ENCODE results near the gene KIAA0513.

Gene KIAA0513

DNA sequence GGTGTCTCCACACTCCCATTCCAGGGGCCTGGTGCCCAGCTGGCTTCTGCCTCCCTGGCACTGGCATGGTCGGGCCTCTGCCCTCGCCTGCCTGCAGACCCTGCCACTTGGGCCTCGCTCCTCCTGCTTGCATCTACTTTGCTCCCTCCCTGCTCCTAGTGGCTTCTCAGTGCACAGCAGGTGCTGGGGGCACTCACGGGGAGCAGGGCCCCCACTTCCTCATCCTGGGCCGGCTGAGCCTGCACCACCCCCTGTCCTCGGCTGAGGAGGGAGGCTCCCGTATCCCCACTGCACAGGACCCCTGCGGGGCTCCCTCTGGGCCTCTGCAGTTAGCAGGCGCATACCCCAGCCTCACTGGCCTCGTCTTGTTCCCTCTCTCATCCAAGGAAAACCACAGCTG, 49.4 kb downstream of the KIAA0513 start:
- DNase-seq, result no peak

DNA sequence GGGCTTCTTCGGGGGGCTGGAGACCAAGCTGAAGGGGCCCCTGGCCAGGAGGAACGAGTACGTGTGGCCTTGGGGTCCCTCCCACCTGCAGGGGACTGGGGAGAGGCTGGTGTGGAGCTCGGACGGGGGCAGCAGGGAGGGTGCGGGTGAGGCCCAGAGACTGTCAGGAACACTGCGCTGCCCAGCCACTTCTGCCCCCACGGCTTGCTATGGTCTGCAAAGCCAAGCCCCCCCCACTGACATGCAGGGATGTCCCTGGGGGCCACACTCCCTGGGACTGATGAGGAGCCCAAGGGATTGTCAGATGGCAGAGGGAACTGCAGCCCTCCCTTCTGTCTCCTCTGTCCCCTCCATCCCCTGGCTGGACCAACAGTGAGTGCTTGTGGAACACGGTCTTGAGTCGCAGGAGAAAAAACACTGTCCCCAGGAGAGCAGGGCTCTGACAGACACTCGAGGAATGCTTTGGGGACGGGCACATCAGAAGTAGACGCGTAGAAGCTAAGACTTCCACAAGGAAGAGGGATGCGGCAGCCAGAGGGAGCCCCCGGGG, 50.1 kb downstream of the KIAA0513 start:
- no peak for DNase-seq

DNA sequence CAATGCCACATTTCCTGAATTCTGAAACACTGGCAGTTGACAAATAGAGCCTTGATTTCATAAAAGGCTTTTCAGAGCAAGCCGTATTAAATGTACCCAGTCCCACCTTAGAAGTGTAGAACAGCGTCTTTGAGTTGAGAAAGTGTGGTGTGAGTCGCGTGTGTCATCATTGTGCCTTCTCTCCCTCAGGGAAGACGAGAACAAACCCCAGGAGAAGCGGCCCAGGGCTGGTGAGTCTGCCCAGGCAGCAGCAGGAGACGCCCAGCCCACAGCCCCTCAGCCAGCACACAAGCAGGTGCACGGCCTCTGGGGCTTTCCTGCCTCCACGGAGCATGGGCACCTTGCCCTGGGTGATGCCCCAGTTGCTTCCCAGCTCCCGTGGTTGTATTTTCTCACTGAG, 50.6 kb downstream of the KIAA0513 start:
- DNase-seq, result no peak

DNA sequence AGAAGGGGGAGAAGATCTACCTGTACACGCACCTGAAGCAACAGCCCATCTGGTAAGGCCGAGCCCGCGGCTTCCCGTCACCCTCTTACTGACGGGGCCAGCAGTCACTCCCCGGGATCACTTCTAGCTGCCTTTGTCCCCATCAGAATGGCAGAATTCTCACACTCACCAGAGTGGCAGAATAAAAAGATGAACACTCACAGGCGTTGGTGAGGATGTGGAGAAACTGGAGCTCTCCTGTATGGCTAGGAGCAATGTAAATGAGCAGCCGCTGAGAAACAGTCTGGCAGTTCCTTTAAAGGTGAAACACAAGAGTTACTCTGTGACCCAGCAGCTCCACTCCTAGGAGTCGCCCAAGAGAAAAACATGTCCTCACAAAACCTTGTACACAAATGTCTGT, 51.4 kb downstream of the KIAA0513 start:
- DNase-seq, result no peak

DNA sequence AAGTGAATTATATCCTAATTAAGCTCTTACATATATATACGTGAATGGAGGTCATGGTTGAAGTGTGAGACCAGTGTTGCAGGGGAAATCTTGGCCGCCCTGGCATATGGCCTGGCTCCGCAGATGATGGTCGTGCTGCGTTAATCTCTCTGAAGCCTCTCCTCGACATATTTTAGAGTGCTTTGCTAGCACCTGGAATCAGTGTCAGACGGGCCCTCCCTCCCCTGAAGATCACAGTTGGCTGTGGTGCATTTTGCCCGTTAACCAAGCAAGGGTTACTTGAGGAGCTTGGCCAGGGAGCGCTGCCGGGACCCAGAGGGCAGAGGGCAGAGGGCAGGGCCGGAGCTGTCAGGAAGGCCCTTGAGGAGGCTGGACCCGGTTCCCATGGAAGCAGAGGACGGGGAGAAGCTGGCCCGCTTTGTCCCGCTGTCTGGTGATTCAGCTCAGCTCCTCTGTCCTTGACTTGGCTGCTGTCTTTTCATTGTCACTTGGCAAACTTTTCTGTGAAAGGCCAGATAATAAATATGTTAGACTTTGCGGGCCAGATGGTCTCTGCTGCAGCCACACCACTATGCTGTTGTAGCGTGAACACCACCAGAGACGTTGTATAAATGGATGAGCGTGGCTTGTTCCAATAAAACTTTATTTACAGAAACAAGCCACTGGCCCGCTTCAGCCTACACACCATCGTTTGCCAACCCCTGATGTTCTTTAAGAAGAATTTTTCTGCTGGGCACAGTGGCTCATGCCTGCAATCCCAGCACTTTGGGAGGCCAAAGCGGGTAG, 52.4 kb downstream of the KIAA0513 start:
- DNase-seq, result no peak

DNA sequence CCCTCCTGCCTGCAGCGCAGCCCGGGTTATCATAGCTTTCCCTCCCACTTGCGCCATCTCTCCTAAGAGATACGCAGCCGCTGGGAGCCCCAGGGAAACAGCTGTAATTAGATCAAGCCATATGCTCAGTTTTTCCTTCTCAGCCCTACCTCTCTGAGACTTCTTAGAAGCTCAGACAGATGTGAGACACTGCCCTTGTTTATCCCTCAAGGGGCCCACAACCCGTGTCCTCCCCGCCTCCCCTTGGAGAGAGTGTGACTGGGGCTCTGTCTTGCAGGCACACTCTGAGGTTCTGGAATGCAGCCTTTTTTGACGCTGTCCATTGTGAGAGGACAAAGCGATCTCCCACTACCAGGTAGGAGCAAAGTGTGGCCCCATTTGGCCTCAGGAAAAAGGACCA, 53.4 kb downstream of the KIAA0513 start:
- no peak for DNase-seq

DNA sequence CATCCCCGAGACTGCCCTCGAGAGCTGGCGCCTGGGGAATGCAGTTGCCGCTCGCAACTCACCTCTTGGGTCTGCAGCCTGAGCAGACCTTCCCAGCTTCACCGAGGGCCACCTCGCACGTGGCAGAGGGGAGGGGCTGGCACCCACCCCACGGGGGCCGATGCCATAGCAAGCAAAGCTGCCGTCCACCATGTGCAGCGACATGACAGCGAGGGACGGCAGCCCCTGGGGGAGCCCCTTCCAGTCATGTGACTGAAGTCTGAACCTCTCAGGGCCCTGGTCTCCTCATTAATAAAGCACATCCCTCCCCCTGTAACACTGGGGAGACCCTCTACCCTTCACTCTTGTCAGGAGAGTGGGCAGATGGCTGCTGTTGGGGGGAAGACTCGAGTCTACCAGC, 54.2 kb downstream of the KIAA0513 start:
- no peak for DNase-seq

DNA sequence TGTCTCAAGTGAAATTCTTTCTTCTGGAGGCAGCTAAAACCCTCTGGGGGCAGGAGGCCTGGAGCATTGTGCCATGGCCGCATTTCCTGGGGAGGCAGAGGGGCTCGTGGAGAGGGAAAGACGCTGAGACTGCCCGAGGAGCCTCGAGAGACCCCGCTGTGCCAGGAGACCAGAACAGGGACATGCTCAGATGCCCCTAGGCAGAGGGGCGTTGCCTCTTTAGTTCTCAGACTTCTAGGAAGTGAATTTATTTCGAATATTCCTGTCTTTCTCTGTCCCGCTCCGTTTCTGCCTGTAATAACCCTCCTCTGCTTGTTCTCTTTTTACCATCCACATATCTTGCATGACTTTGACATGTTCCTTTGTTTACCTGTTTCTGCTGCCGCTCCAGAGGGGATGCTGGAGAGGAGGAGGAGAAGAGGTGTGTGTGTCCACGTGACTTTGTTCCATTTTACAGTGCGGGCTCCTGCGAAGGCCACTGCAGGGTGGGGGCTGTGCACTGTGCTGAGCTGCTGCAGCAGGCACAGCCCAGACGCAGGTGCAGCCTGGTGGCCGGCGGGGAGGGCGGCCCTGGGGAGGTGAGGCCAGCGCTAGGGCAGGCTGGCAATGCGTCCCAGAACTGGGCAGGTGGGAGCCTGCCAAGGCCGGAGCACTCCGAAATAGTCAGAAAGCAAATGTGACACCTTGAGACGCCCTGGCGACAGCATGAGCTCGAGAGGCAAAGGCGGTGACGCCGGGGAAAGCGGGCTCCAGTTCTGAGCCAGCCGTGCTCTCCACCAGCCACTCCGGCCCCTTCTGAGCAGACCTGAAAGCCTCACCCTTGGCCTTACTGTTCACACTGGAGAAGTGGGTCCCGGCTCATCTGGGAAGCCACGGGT, 54.8 kb downstream of the KIAA0513 start:
- DNase-seq, result no peak

DNA sequence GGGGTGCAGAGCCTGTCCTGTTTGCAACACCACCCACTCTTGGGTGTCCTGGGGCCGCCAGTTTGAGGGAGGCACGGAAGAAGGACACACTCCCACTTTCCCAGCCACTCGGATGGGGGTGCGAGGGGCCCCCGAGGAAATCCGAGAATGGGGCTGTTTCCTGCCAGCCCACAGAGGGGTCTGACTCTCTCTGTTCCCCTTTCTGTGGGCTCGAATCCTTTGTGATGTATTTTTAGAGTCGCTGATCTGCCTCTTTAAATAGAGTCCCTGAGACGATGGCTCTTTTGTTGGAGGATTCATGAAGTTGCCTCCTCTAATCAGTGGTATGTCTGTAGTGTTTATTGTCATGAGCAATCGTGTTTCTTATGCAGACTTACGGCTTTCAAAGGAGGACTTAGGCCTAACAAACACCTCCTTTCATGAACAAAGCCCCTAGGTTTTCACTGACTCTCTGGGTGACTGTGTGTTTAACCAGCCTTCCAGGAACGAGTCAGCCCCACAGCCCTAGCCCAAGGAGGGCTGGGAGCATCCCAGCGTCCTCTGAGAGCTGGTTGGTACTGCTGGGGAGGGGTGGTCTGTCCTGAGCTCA, 55.5 kb downstream of the KIAA0513 start:
- no peak for DNase-seq

DNA sequence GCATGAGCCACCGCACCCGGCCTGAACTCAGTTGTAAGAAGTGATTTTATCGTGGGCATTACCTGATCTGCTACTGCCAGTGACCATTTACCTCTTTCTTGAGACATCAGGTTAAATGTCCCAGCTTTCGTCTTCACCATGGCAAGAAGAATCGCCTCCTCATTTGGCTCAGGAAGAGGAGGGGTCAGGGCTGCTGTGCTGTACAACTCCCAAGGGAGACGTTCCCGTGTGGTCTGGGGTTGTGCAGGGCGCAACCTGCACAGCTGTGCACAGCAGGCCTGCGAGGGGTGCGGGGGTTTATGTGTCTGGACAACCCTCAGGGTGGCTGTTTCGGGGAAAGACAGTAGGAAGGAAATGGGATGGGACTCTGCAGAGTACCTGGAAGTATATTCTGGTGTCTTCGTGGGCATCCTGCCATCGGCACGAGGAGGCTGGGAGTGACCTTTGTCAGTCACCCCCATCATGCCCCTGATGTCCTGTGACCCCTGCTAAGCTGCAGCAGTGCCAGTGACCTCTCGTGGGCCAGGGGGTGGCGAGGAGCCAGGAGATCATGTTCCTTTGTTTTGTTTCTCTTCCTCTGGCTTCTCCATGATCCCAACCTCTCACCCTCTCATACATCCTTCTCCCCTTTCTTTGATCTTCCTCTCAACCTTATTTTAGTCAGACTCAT, 57.4 kb downstream of the KIAA0513 start:
- no peak for DNase-seq

DNA sequence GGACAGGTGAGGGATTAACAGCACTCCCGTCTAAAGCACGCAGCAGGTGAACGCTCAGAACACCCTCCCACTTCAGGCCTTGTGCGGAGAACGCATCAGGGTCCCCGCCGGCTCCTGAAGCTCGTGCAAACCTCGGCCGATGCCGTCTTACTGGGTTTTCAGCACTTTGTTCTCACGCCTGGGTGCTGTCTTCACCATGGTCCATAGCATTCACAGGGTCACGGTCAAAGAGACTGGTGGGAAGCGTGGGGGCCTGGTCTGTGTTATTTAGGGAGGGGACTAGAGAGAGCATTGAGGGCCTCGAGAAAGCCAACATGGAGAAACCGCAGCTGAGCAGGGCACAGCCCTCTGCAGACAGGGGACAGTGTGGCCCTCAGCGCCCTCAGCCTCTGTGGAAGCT, 58.1 kb downstream of the KIAA0513 start:
- DNase-seq, result no peak

DNA sequence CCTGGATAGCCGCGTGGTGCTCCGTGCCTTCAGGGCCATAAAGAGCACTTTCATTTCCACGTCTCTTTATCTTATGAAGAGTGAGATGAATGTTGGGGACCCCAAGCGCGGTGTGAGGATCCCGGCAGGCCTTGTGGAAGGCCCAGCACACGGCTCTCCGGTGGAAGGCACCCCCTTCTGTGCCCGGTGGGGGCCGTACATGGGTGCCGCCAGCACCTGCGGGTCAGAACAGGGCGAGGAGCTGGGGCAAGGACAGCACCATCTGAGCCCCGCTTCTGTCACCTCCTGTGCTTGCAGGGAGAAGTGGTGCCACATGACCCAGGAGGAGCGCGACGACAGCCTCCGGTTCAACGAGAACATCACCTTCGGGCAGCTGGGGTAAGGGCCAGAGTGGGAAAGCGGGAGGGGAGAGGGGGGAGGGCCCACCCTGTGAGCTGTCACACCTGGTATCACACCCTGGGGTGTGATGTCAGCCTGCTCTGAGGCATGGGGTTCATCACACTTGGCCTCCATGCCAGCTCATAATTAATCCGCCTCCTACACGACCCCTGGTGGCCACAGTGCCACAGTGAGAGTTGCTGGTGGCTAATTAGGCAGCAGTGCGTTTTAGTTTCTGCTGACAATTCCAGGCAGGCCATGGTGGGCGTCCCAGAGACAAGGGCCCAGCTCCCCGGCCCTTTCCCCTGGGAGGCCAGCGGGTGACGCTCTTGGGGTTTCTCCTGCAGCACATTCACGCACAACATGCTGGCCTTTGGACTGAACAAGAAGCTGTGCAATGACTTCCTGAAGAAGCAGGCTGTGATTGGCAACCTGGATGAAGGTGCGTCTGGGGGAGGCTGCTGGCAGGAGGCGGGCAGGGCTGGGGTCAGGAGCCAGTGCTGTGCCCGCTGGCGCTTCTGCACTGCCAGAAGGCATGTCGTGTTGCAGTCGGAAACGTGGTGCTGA, 59.0 kb downstream of the KIAA0513 start:
- DNase-seq, result no peak

DNA sequence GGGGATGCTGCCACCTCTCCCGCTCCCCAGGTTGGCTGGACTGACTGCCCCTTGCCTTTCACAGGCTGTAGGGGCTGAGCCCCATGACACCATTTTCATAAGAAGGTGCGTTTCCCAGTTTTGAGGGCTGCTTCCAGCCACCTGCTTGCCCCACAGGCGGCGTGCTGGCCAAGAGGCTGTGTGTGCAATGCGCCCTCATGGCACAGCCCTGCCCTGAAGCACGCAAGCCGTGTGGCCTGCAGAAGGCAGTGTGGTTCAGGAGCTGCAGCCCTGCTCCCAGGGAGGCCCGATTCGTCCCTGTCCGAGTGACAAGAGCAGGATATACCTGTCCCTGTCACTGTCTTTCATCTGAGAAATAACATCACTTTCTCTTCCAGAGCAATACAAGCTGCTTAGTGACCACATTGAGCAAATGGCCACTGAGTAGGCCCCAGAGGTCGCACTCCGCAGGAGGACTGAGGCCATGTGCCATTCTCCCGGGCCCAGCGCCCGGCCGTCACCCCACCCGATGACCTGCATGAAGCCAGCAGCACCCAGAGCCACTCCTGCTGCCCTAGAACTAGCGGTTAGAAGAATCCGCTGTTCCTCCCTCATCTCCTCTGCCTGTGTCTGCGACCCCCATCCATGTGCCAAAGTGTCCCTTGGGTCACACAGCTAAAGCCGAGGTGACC, 60.4 kb downstream of the KIAA0513 start:
- DNase-seq, result no peak

DNA sequence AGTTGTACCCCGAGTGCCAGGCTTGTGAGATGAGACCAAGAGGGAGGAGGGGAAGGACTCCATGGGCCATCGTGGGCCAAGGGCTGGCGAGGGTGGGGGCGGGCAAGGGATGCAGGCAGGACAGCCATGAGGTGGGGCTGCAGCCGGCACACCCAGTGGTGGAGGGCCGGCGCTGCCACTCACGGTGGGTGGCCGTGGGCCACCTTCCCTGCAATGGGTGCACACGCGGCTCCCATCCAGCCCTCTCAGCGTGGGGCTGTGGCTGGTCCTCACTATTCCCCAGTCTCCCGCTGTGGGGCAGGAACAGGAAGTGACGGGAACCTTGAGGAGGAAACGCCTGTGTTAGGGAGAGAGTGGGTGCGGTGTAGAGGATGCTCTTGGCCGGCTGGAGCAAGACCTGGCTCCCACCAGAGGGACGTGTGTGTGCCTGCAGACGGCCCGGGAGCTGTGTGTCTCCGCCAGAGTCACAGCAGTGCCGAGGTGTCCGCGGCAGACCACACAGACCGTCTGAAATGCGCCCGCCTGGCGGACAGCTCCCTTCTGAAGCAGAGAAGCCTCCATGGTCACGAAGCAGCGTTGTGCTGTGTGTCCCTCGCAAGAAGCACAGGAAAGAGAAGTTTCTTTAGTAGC, 61.1 kb downstream of the KIAA0513 start:
- no peak for DNase-seq

DNA sequence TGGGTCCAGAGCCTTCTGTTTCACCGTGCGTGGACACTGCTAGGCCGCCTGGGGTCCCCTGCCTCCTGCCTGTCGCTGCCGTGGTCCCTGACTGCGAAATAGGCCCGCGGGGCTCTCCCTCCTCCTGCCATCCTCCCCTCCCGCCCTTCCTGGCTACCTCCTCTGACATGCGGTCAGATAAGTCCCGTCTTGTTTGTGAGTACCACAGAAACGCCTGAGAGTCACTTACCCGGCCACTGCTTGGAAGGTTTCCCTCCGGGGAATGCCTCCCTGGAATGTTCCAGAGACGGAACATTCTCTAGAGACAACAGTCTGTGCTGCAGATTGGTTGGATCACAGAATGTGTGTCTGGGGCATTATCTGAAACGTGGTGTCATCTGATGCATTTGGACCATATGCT, 61.9 kb downstream of the KIAA0513 start:
- DNase-seq, result no peak

DNA sequence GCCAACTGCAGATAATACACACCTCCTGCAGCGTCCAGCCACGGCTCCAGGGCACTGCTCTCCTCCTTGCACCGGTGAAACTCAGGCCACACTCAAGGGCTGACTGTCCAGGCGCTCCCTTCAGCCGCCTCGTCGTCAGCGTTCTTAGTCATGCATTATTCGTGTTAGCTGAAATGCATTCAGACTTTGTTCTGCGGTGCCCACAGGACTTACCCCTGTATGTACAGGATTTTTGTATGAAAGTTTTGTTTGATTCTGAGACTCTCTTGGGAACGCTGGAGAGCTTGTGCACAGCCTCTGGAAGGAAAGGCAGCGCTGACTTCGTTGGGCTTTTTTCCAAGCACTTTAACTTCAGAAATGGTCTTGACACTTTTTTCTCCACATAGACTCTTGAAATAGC, 62.6 kb downstream of the KIAA0513 start:
- DNase-seq, result no peak

DNA sequence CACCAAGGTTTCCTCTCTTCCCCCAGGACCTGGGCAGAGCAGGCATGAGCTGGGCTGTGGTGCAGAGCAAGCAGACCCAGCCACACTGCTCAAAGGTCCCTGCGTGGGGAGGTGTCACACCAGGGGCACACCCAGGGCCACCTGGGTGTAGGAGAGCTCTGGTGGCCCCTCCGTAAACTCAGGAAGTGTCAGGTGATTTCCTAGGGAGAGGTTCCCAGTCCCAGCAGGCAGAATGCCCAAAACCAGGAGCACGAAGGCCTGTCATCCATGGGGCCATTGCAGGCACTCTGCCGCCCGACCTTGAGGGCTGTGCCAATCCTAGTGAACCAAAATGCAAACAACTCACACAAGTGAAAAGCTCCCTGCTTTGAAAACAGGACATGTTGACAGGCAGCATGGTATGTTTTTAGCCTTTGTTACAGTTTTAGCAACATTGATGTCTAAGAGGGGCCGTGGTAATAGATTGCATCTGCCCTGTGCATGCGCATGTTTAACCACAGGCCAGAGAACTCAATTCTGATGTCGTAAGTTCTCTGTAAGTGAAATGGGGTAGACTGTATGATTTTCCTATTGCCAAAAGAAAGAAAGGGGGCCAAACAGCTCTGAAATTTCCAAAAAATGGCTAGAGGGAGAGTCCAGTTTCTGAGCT, 63.4 kb downstream of the KIAA0513 start:
- DNase-seq, result no peak

DNA sequence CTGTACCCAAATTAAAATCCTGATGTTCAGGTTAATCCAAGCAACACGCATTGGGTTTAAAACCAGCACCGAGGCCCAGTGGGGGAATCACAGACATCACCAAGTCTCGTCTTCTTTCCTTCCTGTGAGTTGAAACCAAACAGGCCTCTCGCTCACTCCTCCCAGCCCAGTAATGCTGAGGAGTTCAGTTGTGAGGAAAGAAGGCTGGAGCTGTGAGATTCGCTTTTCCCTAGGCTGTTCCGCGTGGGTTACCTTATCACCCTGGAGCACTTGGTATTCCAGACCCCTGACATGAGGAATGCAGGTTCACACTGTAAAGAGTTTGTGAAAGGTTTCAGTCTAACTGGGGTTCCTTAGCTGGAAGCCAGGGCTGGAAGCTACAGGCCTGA, 63.9 kb downstream of the KIAA0513 start:
- no peak for DNase-seq

DNA sequence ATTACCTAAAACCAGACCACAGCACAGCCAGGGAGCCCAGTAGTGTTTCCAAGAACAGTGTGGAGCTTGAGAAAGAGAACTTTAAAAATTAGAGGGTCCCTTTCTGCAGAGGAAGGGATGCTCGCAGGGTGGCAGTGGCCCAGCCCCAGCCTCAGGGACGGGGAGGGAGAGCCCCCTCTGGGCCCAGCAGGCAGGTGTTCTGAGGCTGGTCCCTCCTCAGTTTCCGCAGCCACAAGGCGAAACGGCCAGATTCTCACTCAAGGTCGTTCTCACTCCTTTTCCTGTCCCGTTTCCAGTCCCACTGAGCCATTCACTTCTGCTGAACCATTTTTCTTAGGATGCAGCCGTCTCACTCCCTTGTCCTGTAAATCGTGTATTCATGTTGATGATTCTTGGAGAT, 64.7 kb downstream of the KIAA0513 start:
- no peak for DNase-seq

DNA sequence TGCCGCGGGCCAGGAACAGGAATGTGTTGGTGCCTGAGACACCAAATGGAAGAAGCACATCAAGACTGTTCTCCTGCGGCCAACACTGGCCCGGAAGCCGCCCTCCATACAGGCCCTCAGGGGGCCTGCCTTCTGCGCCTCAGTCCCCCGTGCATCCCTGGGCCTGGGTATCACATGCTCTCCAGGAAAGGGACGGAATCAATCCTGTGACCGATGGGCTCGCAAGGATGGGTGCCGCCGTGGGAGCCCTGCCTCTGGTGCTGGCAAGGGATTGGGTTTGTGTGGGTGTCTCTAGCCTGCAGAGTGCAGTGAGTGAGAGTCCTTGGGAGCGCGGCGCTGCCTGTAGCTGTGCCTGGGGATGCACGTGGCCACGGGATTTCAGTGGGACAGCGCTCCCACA, 65.3 kb downstream of the KIAA0513 start:
- DNase-seq, result no peak
